HG02981 (cell line): ENCODE measurements around the gene GABBR2.

Experiments used
- ATAC-seq: cut with Tn5 transposase; IDR thresholded peaks from one replicate; pipeline ENCODE4 v1.9.1; 2021; ENCODE audit warnings: mild to moderate bottlenecking, moderate library complexity; ENCODE audit not compliant: unreplicated experiment

Gene GABBR2

GRCh38 chr9:98329281-98329680, 379.5 kb downstream of the GABBR2 start:
- ATAC-seq = no peak

GRCh38 chr9:98328770-98329169, 380.0 kb downstream of the GABBR2 start:
- ATAC-seq = no peak

GRCh38 chr9:98328141-98328540, 380.6 kb downstream of the GABBR2 start:
- no peak for ATAC-seq

GRCh38 chr9:98327249-98327561, 381.5 kb downstream of the GABBR2 start:
- ATAC-seq = no peak

GRCh38 chr9:98326459-98327248, 382.1 kb downstream of the GABBR2 start:
- no peak for ATAC-seq

GRCh38 chr9:98324801-98325200, 383.9 kb downstream of the GABBR2 start:
- no peak for ATAC-seq

- ATAC-seq = no peak
Observed at GRCh38 chr9:98323831-98324135, 385.0 kb downstream of the GABBR2 start.

GRCh38 chr9:98323051-98323830, 385.5 kb downstream of the GABBR2 start:
- ATAC-seq = no peak

- no peak for ATAC-seq
Observed at GRCh38 chr9:98321269-98321668, 387.5 kb downstream of the GABBR2 start.

GRCh38 chr9:98318834-98319478, 389.8 kb downstream of the GABBR2 start:
- ATAC-seq = no peak

GRCh38 chr9:98318041-98318790, 390.5 kb downstream of the GABBR2 start:
- no peak for ATAC-seq

GRCh38 chr9:98317134-98317857, 391.4 kb downstream of the GABBR2 start:
- ATAC-seq = no peak

GRCh38 chr9:98316445-98317133, 392.1 kb downstream of the GABBR2 start:
- no peak for ATAC-seq

GRCh38 chr9:98315551-98316060, 393.1 kb downstream of the GABBR2 start:
- peak; percentile 53 for ATAC-seq

GRCh38 chr9:98315067-98315453, 393.7 kb downstream of the GABBR2 start:
- no peak for ATAC-seq

GRCh38 chr9:98314381-98315066, 394.2 kb downstream of the GABBR2 start:
- ATAC-seq = no peak

GRCh38 chr9:98312365-98312764, 396.4 kb downstream of the GABBR2 start:
- peak; percentile 62 for ATAC-seq

GRCh38 chr9:98311541-98311940, 397.2 kb downstream of the GABBR2 start:
- no peak for ATAC-seq

GRCh38 chr9:98310752-98311392, 397.9 kb downstream of the GABBR2 start:
- ATAC-seq = no peak
